ENCODE data around the gene LCN1.

DNA sequence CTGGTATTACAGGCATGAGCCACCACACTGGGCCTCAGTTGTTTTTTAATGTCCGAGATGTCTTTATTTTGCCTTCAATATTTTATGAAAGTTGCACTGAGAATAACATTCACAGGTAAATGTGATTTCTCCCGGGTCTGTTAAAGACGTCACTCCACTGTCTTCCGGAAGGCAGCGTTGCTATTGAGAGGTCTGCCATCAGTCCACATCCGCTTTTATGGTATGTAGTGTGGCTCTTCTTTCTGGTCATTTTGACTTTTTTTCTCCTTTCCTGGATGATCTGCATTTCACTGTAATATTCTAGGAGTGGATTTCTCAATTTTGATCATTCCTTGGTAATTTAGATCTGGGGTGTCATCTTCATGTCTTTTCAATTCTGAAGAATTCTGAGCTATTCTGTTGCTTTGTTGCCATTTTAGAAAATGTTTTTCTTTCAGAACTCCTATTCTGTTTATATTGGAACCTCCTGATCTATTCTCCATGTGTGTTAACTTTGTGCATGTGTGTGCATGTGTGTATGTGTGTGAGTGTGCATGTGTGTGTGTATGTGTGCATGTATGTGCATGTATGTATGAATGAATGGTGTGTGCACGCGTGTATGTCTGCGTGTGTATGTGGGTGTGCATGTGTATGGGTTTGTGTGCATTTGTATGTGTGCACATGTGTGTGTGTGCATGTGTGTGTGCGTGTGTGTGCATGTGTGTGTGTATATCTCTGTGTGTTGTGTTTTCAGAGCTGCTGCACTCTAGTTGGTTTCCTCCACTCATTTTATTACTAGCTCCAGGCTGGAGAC is 1.9 kb upstream of the LCN1 start:
- TF ChIP-seq CTCF (IDR thresholded peaks at IDR 0.05 in 4 of 5, conservative IDR thresholded peaks at IDR 0.05 in 1 of 5) (no peak), POLR2A (IDR thresholded peaks at IDR 0.05) (no peak)
